Mesenchymal stem cell (in vitro differentiated cells and primary cell): ENCODE results near the gene DLEC1.

ENCODE experiments used
- DNase-seq: peaks from one replicate; pipeline ENCODE4 v3.0.0-alpha.2; 2013
- H2AFZ ChIP-seq: one replicate; pipeline ENCODE4 v1.6.1; 2013; ENCODE audit warnings: low read depth, mild to moderate bottlenecking, control low read depth, inconsistent platforms, low read length, moderate library complexity
- H2AK5ac ChIP-seq: 2 replicates; pipeline ENCODE4 v1.6.1; 2013; ENCODE audit warnings: low read length, moderate library complexity, mild to moderate bottlenecking, inconsistent platforms; ENCODE audit not compliant: severe bottlenecking
- H2BK120ac ChIP-seq: one replicate; pipeline ENCODE4 v1.6.1; 2013; ENCODE audit warnings: low read depth, mild to moderate bottlenecking, inconsistent platforms, low read length, moderate library complexity
- H2BK12ac ChIP-seq, 2 experiments: one replicate each; pipeline ENCODE4 v1.6.1; 2013; ENCODE audit warnings: inconsistent platforms in 2 of 2, low read length in 2 of 2, mild to moderate bottlenecking in 2 of 2, moderate library complexity in 2 of 2, control low read depth in 1 of 2
- H2BK15ac ChIP-seq: one replicate; pipeline ENCODE4 v1.6.1; 2013; ENCODE audit warnings: mild to moderate bottlenecking, low read depth, inconsistent platforms; ENCODE audit not compliant: poor library complexity, severe bottlenecking
- H2BK5ac ChIP-seq: 2 replicates; pipeline ENCODE4 v1.6.1; 2013; ENCODE audit warnings: low read depth, mild to moderate bottlenecking, low read length, control low read depth, inconsistent platforms; ENCODE audit not compliant: poor library complexity, severe bottlenecking
- H3K14ac ChIP-seq, 2 experiments: one replicate each; pipeline ENCODE4 v1.6.1; 2013; ENCODE audit warnings: inconsistent platforms in 2 of 2, low read length in 2 of 2, control low read depth in 1 of 2, mild to moderate bottlenecking in 1 of 2, moderate library complexity in 1 of 2
- H3K18ac ChIP-seq, 2 experiments: one replicate each; pipeline ENCODE4 v1.6.1; 2013; ENCODE audit warnings: inconsistent platforms in 2 of 2, low read length in 2 of 2, control low read depth in 1 of 2, low read depth in 1 of 2, mild to moderate bottlenecking in 1 of 2
- H3K23ac ChIP-seq, 2 experiments: one replicate each; pipeline ENCODE4 v1.6.1; 2013; ENCODE audit warnings: inconsistent platforms in 2 of 2, low read length in 2 of 2, mild to moderate bottlenecking in 2 of 2, moderate library complexity in 2 of 2, control low read depth in 1 of 2
- H3K27ac ChIP-seq: 2 replicates; pipeline ENCODE4 v1.5.1; 2013; ENCODE audit warnings: mild to moderate bottlenecking, moderate library complexity, low read length, control low read depth, inconsistent platforms; ENCODE audit not compliant: poor library complexity, severe bottlenecking
- H3K27me3 ChIP-seq, 2 experiments: 2 replicates each; pipeline versions ENCODE4 v1.6.1 to v1.7.0; 2013; ENCODE audit warnings: low read length in 2 of 2, mild to moderate bottlenecking in 2 of 2, moderate library complexity in 2 of 2, control low read depth in 1 of 2, inconsistent platforms in 1 of 2; ENCODE audit not compliant: control insufficient read depth in 1 of 2, insufficient read depth in 1 of 2
- H3K36me3 ChIP-seq, 2 experiments: 2 replicates each; pipeline versions ENCODE4 v1.6.1 to v1.7.0; 2013; ENCODE audit warnings: low read length in 2 of 2, control low read depth in 1 of 2, inconsistent platforms in 1 of 2, low read depth in 1 of 2, mild to moderate bottlenecking in 1 of 2; ENCODE audit not compliant: insufficient read depth in 2 of 2, control insufficient read depth in 1 of 2
- H3K4ac ChIP-seq, 2 experiments: one replicate each; pipeline ENCODE4 v1.6.1; 2013; ENCODE audit warnings: inconsistent platforms in 2 of 2, low read length in 2 of 2, mild to moderate bottlenecking in 2 of 2, moderate library complexity in 2 of 2, control low read depth in 1 of 2, low read depth in 1 of 2
- H3K4me1 ChIP-seq: 2 replicates; pipeline ENCODE4 v1.6.1; 2013; ENCODE audit warnings: low read depth, low read length, control low read depth; ENCODE audit not compliant: control insufficient read depth, insufficient read depth
- H3K4me2 ChIP-seq: 2 replicates; pipeline ENCODE4 v1.6.1; 2013; ENCODE audit warnings: low read length, mild to moderate bottlenecking, inconsistent platforms; ENCODE audit not compliant: poor library complexity, severe bottlenecking
- H3K4me3 ChIP-seq, 2 experiments: 2 replicates each; pipeline versions ENCODE4 v1.5.1 to v1.7.0; 2013; ENCODE audit warnings: low read length in 2 of 2, mild to moderate bottlenecking in 2 of 2, control low read depth in 1 of 2, low read depth in 1 of 2; ENCODE audit not compliant: insufficient read depth in 1 of 2
- H3K79me1 ChIP-seq: replicated peaks from 2 replicates; pipeline ENCODE4 v1.6.1; 2013; ENCODE audit warnings: mild to moderate bottlenecking, control low read depth, low read length, inconsistent platforms; ENCODE audit not compliant: poor library complexity, severe bottlenecking
- H3K9ac ChIP-seq: 2 replicates; pipeline ENCODE4 v1.7.0; 2013; ENCODE audit warnings: mild to moderate bottlenecking, low read length, moderate library complexity
- H3K9me3 ChIP-seq: 2 replicates; pipeline ENCODE4 v1.7.0; 2013; ENCODE audit warnings: mild to moderate bottlenecking, low read length; ENCODE audit not compliant: control insufficient read depth
- H4K8ac ChIP-seq: one replicate; pipeline ENCODE4 v1.6.1; 2013; ENCODE audit warnings: inconsistent platforms, mild to moderate bottlenecking, low read length, moderate library complexity
- H4K91ac ChIP-seq: one replicate; pipeline ENCODE4 v1.6.1; 2013; ENCODE audit warnings: mild to moderate bottlenecking, low read length, inconsistent platforms
- WGBS: methylation state at CpG from one replicate; pipeline ENCODE4 v1.1.7; 2013; ENCODE audit warnings: mixed read lengths; 5-methylcytosine and 5-hydroxymethylcytosine counted together

The DLEC1 gene

GRCh38 chr3:38036906-38037305, 2.1 kb upstream of the DLEC1 start:
- Histone ChIP-seq H3K9ac (no peak overlapping the region), H2BK15ac (no peak overlapping the region), H2BK12ac (no peak overlapping the region), H3K23ac (peak overlapping the region in 1 of 2 experiments; percentile 42), H3K4me1 (peaks cover 8% of the 10 kb centered on the region), H2BK120ac (no peak overlapping the region), H2BK5ac (no peak overlapping the region), H4K8ac (no peak overlapping the region), H2AK5ac (no peak overlapping the region), H4K91ac (no peak overlapping the region), H3K36me3 (no peaks in the 10 kb centered on the region), H3K18ac (no peak overlapping the region), H3K4me3 (no peak overlapping the region), H3K14ac (no peak overlapping the region), H3K27ac (no peak overlapping the region), H3K27me3 (peaks cover 0 to 8% of the 10 kb centered on the region in 2 experiments), H2AFZ (no peak overlapping the region), H3K9me3 (no peaks in the 10 kb centered on the region), H3K4me2 (no peak overlapping the region), H3K4ac (no peak overlapping the region), H3K79me1 (no peaks in the 10 kb centered on the region)
- no peak for DNase-seq
- 69% methylated on average over 3 of the region's 3 CpGs for WGBS

- Histone ChIP-seq H3K23ac (no peak overlapping the region), H2BK120ac (no peak overlapping the region), H2BK15ac (no peak overlapping the region), H3K4me3 (no peak overlapping the region), H2BK12ac (no peak overlapping the region), H3K27ac (no peak overlapping the region), H2BK5ac (no peak overlapping the region), H4K8ac (no peak overlapping the region), H3K4ac (no peak overlapping the region), H3K18ac (no peak overlapping the region), H4K91ac (no peak overlapping the region), H2AK5ac (no peak overlapping the region), H3K14ac (no peak overlapping the region), H3K27me3 (peaks cover 2 to 8% of the 10 kb centered on the region in 2 experiments), H3K9me3 (no peaks in the 10 kb centered on the region), H3K4me1 (peaks cover 8% of the 10 kb centered on the region), H2AFZ (peak overlapping the region; percentile 36), H3K4me2 (no peak overlapping the region), H3K9ac (peak overlapping the region; percentile 65), H3K79me1 (no peaks in the 10 kb centered on the region), H3K36me3 (no peaks in the 10 kb centered on the region)
- 83% methylated on average over 4 of the region's 5 CpGs for WGBS
- DNase-seq, result no peak
Observed at GRCh38 chr3:38038447-38038911, 529 bp upstream of the DLEC1 start.

- no peak overlapping the region for H2BK5ac ChIP-seq
- H3K18ac ChIP-seq, result no peak overlapping the region
- no peak overlapping the region for H3K4ac ChIP-seq
- H2BK12ac ChIP-seq, result no peak overlapping the region
- no peak overlapping the region for H3K23ac ChIP-seq
- no peak overlapping the region for H4K91ac ChIP-seq
- no peaks in the 10 kb centered on the region for H3K79me1 ChIP-seq
- WGBS, result 59% methylated on average over 11 of the region's 11 CpGs
- H2BK15ac ChIP-seq, result no peak overlapping the region
- peak overlapping the region; percentile 94 for H3K4me2 ChIP-seq
- no peaks in the 10 kb centered on the region for H3K9me3 ChIP-seq
- peak; percentile 17 for DNase-seq
- no peaks in the 10 kb centered on the region for H3K36me3 ChIP-seq
- no peak overlapping the region for H2AK5ac ChIP-seq
- peak overlapping the region in 1 of 2 experiments; percentile 70 for H3K4me3 ChIP-seq
- no peak overlapping the region for H2BK120ac ChIP-seq
- H3K9ac ChIP-seq, result peak overlapping the region; percentile 65
- H4K8ac ChIP-seq, result no peak overlapping the region
- no peak overlapping the region for H2AFZ ChIP-seq
- peaks cover 9 to 12% of the 10 kb centered on the region in 2 experiments for H3K27me3 ChIP-seq
- H3K14ac ChIP-seq, result no peak overlapping the region
- no peak overlapping the region for H3K27ac ChIP-seq
- H3K4me1 ChIP-seq, result peaks cover 8% of the 10 kb centered on the region
Observed at GRCh38 chr3:38039899-38040261, 872 bp downstream of the DLEC1 start.

GRCh38 chr3:38040401-38040800, 1.4 kb downstream of the DLEC1 start:
- Histone ChIP-seq H2BK5ac (no peak overlapping the region), H2BK120ac (no peak overlapping the region), H3K4ac (no peak overlapping the region), H2AK5ac (no peak overlapping the region), H3K79me1 (no peaks in the 10 kb centered on the region), H4K8ac (no peak overlapping the region), H3K4me3 (no peak overlapping the region), H3K9ac (no peak overlapping the region), H3K27me3 (peaks cover 14 to 17% of the 10 kb centered on the region in 2 experiments), H2AFZ (no peak overlapping the region), H3K9me3 (no peaks in the 10 kb centered on the region), H3K18ac (no peak overlapping the region), H3K4me2 (no peak overlapping the region), H3K4me1 (peaks cover 8% of the 10 kb centered on the region), H4K91ac (no peak overlapping the region), H2BK12ac (no peak overlapping the region), H2BK15ac (no peak overlapping the region), H3K27ac (no peak overlapping the region), H3K14ac (no peak overlapping the region), H3K23ac (no peak overlapping the region), H3K36me3 (no peaks in the 10 kb centered on the region)
- DNase-seq, result no peak
- WGBS, result 86% methylated on average over 4 of the region's 5 CpGs
